ENCODE measurements around the gene PPP4R2. TPM values are rescaled to one million over a fixed set of nuclear protein-coding genes. Genes with fewer than 3 reads are reported as not detected.

The PPP4R2 gene
- total RNA-seq, 3 donors from 2014 or later, result 34.6 to 71.4 (median 49.2) TPM

GRCh38 chr3:73004316-73004715, 7.7 kb downstream of the PPP4R2 start:
- Histone ChIP-seq H3K4me1 (no peaks in the 10 kb centered on the region), H3K27me3 (no peaks in the 10 kb centered on the region), H3K36me3 (no peaks in the 10 kb centered on the region), H3K27ac (no peak overlapping the region), H3K9me3 (no peaks in the 10 kb centered on the region), H3K4me3 (no peak overlapping the region)
- DNase-seq (ENCODE audit: low spot score in 2 of 2), result no peak
- TF ChIP-seq POLR2A (IDR thresholded peaks at IDR 0.05), result no peak
- no peak for TF ChIP-seq POLR2AphosphoS5 (IDR thresholded peaks at IDR 0.05)
- no peak for TF ChIP-seq CTCF (IDR thresholded peaks at IDR 0.05)
- intact Hi-C loops (cut with DNase I; ENCODE audit: low total_unique reads), result no loop called here

- no peaks in the 10 kb centered on the region for H3K27me3 ChIP-seq
- DNase-seq (ENCODE audit: low spot score in 2 of 2), result no peak
- intact Hi-C loops (cut with DNase I; ENCODE audit: low total_unique reads), result no loop called here
- TF ChIP-seq POLR2AphosphoS5 (IDR thresholded peaks at IDR 0.05), result no peak
- no peak for TF ChIP-seq CTCF (IDR thresholded peaks at IDR 0.05)
- no peak for TF ChIP-seq POLR2A (IDR thresholded peaks at IDR 0.05)
- H3K4me1 ChIP-seq, result no peaks in the 10 kb centered on the region
- no peaks in the 10 kb centered on the region for H3K36me3 ChIP-seq
- no peak overlapping the region for H3K27ac ChIP-seq
- H3K9me3 ChIP-seq, result no peaks in the 10 kb centered on the region
- no peak overlapping the region for H3K4me3 ChIP-seq
Observed at GRCh38 chr3:73007992-73008712, 11.5 kb downstream of the PPP4R2 start.

GRCh38 chr3:73009008-73009407, 12.4 kb downstream of the PPP4R2 start:
- Histone ChIP-seq H3K4me3 (no peak overlapping the region), H3K4me1 (no peaks in the 10 kb centered on the region), H3K36me3 (no peaks in the 10 kb centered on the region), H3K27ac (no peak overlapping the region), H3K27me3 (no peaks in the 10 kb centered on the region), H3K9me3 (no peaks in the 10 kb centered on the region)
- DNase-seq (ENCODE audit: low spot score in 2 of 2), result no peak
- TF ChIP-seq CTCF (IDR thresholded peaks at IDR 0.05) (no peak), POLR2A (IDR thresholded peaks at IDR 0.05) (no peak), POLR2AphosphoS5 (IDR thresholded peaks at IDR 0.05) (no peak)
- intact Hi-C loops (cut with DNase I; ENCODE audit: low total_unique reads), result no loop called here

GRCh38 chr3:73009750-73010149, 13.1 kb downstream of the PPP4R2 start:
- Histone ChIP-seq H3K36me3 (no peaks in the 10 kb centered on the region), H3K27me3 (no peaks in the 10 kb centered on the region), H3K27ac (no peak overlapping the region), H3K4me1 (no peaks in the 10 kb centered on the region), H3K9me3 (no peaks in the 10 kb centered on the region), H3K4me3 (no peak overlapping the region)
- DNase-seq (ENCODE audit: low spot score in 2 of 2), result no peak
- TF ChIP-seq POLR2AphosphoS5 (IDR thresholded peaks at IDR 0.05) (no peak), CTCF (IDR thresholded peaks at IDR 0.05) (no peak), POLR2A (IDR thresholded peaks at IDR 0.05) (no peak)
- intact Hi-C loops (cut with DNase I; ENCODE audit: low total_unique reads), result no loop called here

- H3K4me1 ChIP-seq, result no peaks in the 10 kb centered on the region
- no peak overlapping the region for H3K4me3 ChIP-seq
- H3K9me3 ChIP-seq, result no peaks in the 10 kb centered on the region
- DNase-seq (ENCODE audit: low spot score in 2 of 2), result no peak
- H3K27ac ChIP-seq, result no peak overlapping the region
- no peaks in the 10 kb centered on the region for H3K36me3 ChIP-seq
- intact Hi-C loops (cut with DNase I; ENCODE audit: low total_unique reads), result no loop called here
- no peak for TF ChIP-seq POLR2A (IDR thresholded peaks at IDR 0.05)
- no peak for TF ChIP-seq CTCF (IDR thresholded peaks at IDR 0.05)
- no peak for TF ChIP-seq POLR2AphosphoS5 (IDR thresholded peaks at IDR 0.05)
- no peaks in the 10 kb centered on the region for H3K27me3 ChIP-seq
Observed at GRCh38 chr3:73010158-73010557, 13.5 kb downstream of the PPP4R2 start.

Measured in breast epithelium (tissue), 4 donors.